Stimulated activated CD8-positive, alpha-beta memory T cell treated with anti-CD3 and anti-CD28 coated beads, Interleukin-7, amount 100 ng/mL, for 48 hours (primary cell): Measurements from ENCODE around the gene TMEM72.

Experiments used
- DNase-seq, 2 donors: peaks; one replicate each; pipeline ENCODE4 v3.0.0-alpha.2; 2020; ENCODE audit warnings: low read depth in 1 of 2; ENCODE audit errors: extremely low read depth in 1 of 2

The TMEM72 gene

GRCh38 chr10:44977287-44978212, 66.4 kb downstream of the TMEM72 start:
- DNase-seq: no peak

- no peak for DNase-seq
These were observed 67.1 kb downstream of the TMEM72 start for GRCh38 chr10:44978213-44978569.

GRCh38 chr10:44978570-44979280, 67.6 kb downstream of the TMEM72 start, which contains the start of gene DEPP1:
Gene DEPP1 (minus strand): TSS chr10:44978809. CDS start chr10:44978030, 779 bp downstream.
- no peak for DNase-seq

- DNase-seq: no peak
These were observed 68.4 kb downstream of the TMEM72 start for GRCh38 chr10:44979281-44980191.

GRCh38 chr10:44980309-44981171, 69.4 kb downstream of the TMEM72 start:
- no peak for DNase-seq

GRCh38 chr10:44981172-44982113, 70.3 kb downstream of the TMEM72 start:
- DNase-seq: no peak

GRCh38 chr10:44982114-44982460, 71.0 kb downstream of the TMEM72 start:
- DNase-seq: no peak

GRCh38 chr10:44982496-44982895, 71.4 kb downstream of the TMEM72 start:
- DNase-seq: no peak

- DNase-seq: no peak
These were observed 72.1 kb downstream of the TMEM72 start for GRCh38 chr10:44983066-44983894.

GRCh38 chr10:44983895-44984278, 72.8 kb downstream of the TMEM72 start:
- DNase-seq: no peak

GRCh38 chr10:44984671-44985101, 73.5 kb downstream of the TMEM72 start:
- no peak for DNase-seq

- DNase-seq: no peak
These were observed 74.1 kb downstream of the TMEM72 start for GRCh38 chr10:44985175-44985681.

- DNase-seq: no peak
These were observed 75.0 kb downstream of the TMEM72 start for GRCh38 chr10:44986179-44986578.
